Endodermal cell (in vitro differentiated cells): ENCODE data around the gene OR10V1. TPM values are rescaled to one million over a fixed set of nuclear protein-coding genes. Genes with fewer than 3 reads are reported as not detected.

Source experiments
- DNase-seq: peaks from one replicate; pipeline ENCODE4 v3.0.0-alpha.2; 2017
- H3K27ac ChIP-seq: 2 replicates; pipeline ENCODE4 v1.5.1; 2013; ENCODE audit warnings: mild to moderate bottlenecking, low read depth, low read length, moderate library complexity
- H3K27me3 ChIP-seq: 2 replicates; pipeline ENCODE4 v1.6.1; 2013; ENCODE audit warnings: mild to moderate bottlenecking, low read length, moderate library complexity; ENCODE audit not compliant: insufficient read depth, control insufficient read depth, poor library complexity, severe bottlenecking
- H3K36me3 ChIP-seq: 2 replicates; pipeline ENCODE4 v1.7.0; 2013; ENCODE audit warnings: mild to moderate bottlenecking, low read length, moderate library complexity; ENCODE audit not compliant: control insufficient read depth, insufficient read depth
- H3K4me1 ChIP-seq: one replicate; pipeline ENCODE4 v1.7.0; 2013; ENCODE audit warnings: low read length; ENCODE audit not compliant: control insufficient read depth, insufficient read depth
- H3K4me3 ChIP-seq: 2 replicates; pipeline ENCODE4 v1.5.1; 2013; ENCODE audit warnings: mild to moderate bottlenecking, low read length, moderate library complexity
- H3K9ac ChIP-seq: 2 replicates; pipeline ENCODE4 v1.6.1; 2013; ENCODE audit warnings: mild to moderate bottlenecking, low read length, moderate library complexity; ENCODE audit not compliant: poor library complexity, severe bottlenecking; ENCODE audit errors: extremely low read depth
- H3K9me3 ChIP-seq: 2 replicates; pipeline ENCODE4 v1.6.1; 2013; ENCODE audit warnings: mild to moderate bottlenecking, low read length, moderate library complexity; ENCODE audit not compliant: control insufficient read depth
- H3K27ac Mint-ChIP-seq: 2 replicates; pipeline ENCODE4 v1.8.0; 2020; ENCODE audit warnings: mixed read lengths
- H3K27me3 Mint-ChIP-seq: 2 replicates; pipeline ENCODE4 v1.8.0; 2021; ENCODE audit warnings: mild to moderate bottlenecking, mixed read lengths; ENCODE audit not compliant: insufficient read depth
- H3K36me3 Mint-ChIP-seq: 2 replicates; pipeline ENCODE4 v1.8.0; 2020; ENCODE audit warnings: low read depth, mixed read lengths
- H3K4me1 Mint-ChIP-seq: 2 replicates; pipeline ENCODE4 v1.8.0; 2020; ENCODE audit warnings: mixed read lengths
- H3K4me3 Mint-ChIP-seq: 2 replicates; pipeline ENCODE4 v1.8.0; 2020; ENCODE audit warnings: mild to moderate bottlenecking, moderate library complexity, mixed read lengths
- H3K9me3 Mint-ChIP-seq: 2 replicates; pipeline ENCODE4 v1.8.0; 2020; ENCODE audit warnings: mild to moderate bottlenecking, mixed read lengths
- CTCF ChIP-seq: fragments of 200-600 bp; sonication (generic); conservative IDR thresholded peaks from 2 replicates; pipeline ENCODE4 v1.5.0; 2021; ENCODE audit warnings: antibody characterized with exemption, mild to moderate bottlenecking
- WGBS, 2 experiments: methylation state at CpG; one replicate each; pipeline versions ENCODE4 v1.1.5 to v1.1.7; 2013; ENCODE audit warnings: missing lambda C conversion rate in 2 of 2, mixed read lengths in 1 of 2; ENCODE audit not compliant: insufficient coverage in 1 of 2, insufficient read length in 1 of 2; 5-methylcytosine and 5-hydroxymethylcytosine counted together
- total RNA-seq, 2 donors: library from RNA; stranded (reverse); fragmentation: NEBNext Ultra II Directional in 1 of 2; extraction: Animal tissue kit (Norgen Biotek cat#: 25700) in 1 of 2; gene quantifications; 2 replicates in 1 of 2; 3 replicates in 1 of 2; pipeline ENCODE4 v1.2.1, GENCODE V29; 2021

Gene OR10V1
- total RNA-seq, 2 donors from 2014 or later = not detected

GRCh38 chr11:59756558-59756840, 42.9 kb upstream of the OR10V1 start:
- Histone ChIP-seq H3K36me3 (peaks cover 22% of the 10 kb centered on the region), H3K9ac (peak overlapping the region; percentile 77), H3K4me1 (peaks cover 11% of the 10 kb centered on the region), H3K9me3 (no peaks in the 10 kb centered on the region), H3K4me3 (peak overlapping the region; percentile 93), H3K27ac (no peak overlapping the region), H3K27me3 (no peaks in the 10 kb centered on the region)
- no peak for DNase-seq
- Mint-ChIP-seq H3K4me3 (peak overlapping the region; percentile 97), H3K36me3 (peaks cover 21% of the 10 kb centered on the region), H3K27me3 (no peaks in the 10 kb centered on the region), H3K27ac (peak overlapping the region; percentile 83), H3K4me1 (peaks cover 42% of the 10 kb centered on the region), H3K9me3 (no peaks in the 10 kb centered on the region)
- 61 to 68% methylated on average over 2 to 3 of the region's 3 CpGs for WGBS, 2 experiments
- no peak for TF ChIP-seq CTCF

- H3K27me3 ChIP-seq = no peaks in the 10 kb centered on the region
- H3K36me3 Mint-ChIP-seq = peaks cover 17% of the 10 kb centered on the region
- H3K4me3 Mint-ChIP-seq = peak overlapping the region; percentile 97
- no peaks in the 10 kb centered on the region for H3K9me3 Mint-ChIP-seq
- peaks cover 11% of the 10 kb centered on the region for H3K4me1 ChIP-seq
- H3K36me3 ChIP-seq = peaks cover 18% of the 10 kb centered on the region
- WGBS, 2 experiments = 0 to 3% methylated on average over 7 to 23 of the region's 23 CpGs
- peak; percentile 91 for DNase-seq
- no peak overlapping the region for H3K27ac ChIP-seq
- H3K4me3 ChIP-seq = peak overlapping the region; percentile 93
- peak; percentile 29 for TF ChIP-seq CTCF
- H3K27ac Mint-ChIP-seq = peak overlapping the region; percentile 98
- H3K9me3 ChIP-seq = no peaks in the 10 kb centered on the region
- peaks cover 42% of the 10 kb centered on the region for H3K4me1 Mint-ChIP-seq
- H3K27me3 Mint-ChIP-seq = no peaks in the 10 kb centered on the region
- H3K9ac ChIP-seq = peak overlapping the region; percentile 77
Observed at GRCh38 chr11:59755701-59756557, 42.3 kb upstream of the OR10V1 start.

- Mint-ChIP-seq H3K27me3 (peaks cover 3% of the 10 kb centered on the region), H3K4me3 (peak within 1 kb of the TSS; percentile 97), H3K4me1 (peaks cover 42% of the 10 kb centered on the region), H3K36me3 (peaks cover 17% of the 10 kb centered on the region), H3K27ac (peak within 1 kb of the TSS; percentile 98), H3K9me3 (no peaks in the 10 kb centered on the region)
- peak within 1 kb of the TSS; percentile 93 for H3K4me3 ChIP-seq
- no peaks in the 10 kb centered on the region for H3K9me3 ChIP-seq
- H3K27ac ChIP-seq = no peak within 1 kb of the TSS
- peak; percentile 90 for DNase-seq
- H3K9ac ChIP-seq = peak within 1 kb of the TSS; percentile 77
- H3K27me3 ChIP-seq = no peaks in the 10 kb centered on the region
- H3K36me3 ChIP-seq = peaks cover 10% of the 10 kb centered on the region
- H3K4me1 ChIP-seq = peaks cover 11% of the 10 kb centered on the region
- TF ChIP-seq CTCF = no peak
- WGBS, 2 experiments = 0% methylated on average over 5 to 80 of the region's 80 CpGs
Observed at GRCh38 chr11:59754859-59755700, 41.4 kb upstream of the OR10V1 start, which contains the start of gene STX3. TSS of gene STX3 (plus strand) at chr11:59755376. CDS start at chr11:59755606, 230 bp downstream.
